Panc1 (cell line): Measurements from ENCODE around the gene STK4. TPM values are rescaled to one million over a fixed set of nuclear protein-coding genes. Genes with fewer than 3 reads are reported as not detected.

ENCODE experiments used
- ATAC-seq: fragments of 200-7000 bp; cut with Tn5 transposase; 2 replicates; pipeline ENCODE4 v1.9.1; 2020; ENCODE audit warnings: mild to moderate bottlenecking, moderate library complexity
- BruUV-seq: library from RNA; stranded (reverse); fragments of 400-500 nt; replicated peaks from 2 replicates; lab custom pipeline; 2021; lab: Mats Ljungman, UMichigan
- CTCF ChIA-PET: fragments of 300-600 bp; sonication (Branson Sonifier 250); formaldehyde crosslinking; loops from one replicate; lab custom pipeline; 2022; ENCODE audit warnings: antibody characterized with exemption; lab: Charles Lee
- POLR2A ChIA-PET: fragments of 300-600 bp; sonication (Branson Sonifier 250); formaldehyde crosslinking; loops from one replicate; lab custom pipeline; 2022; ENCODE audit warnings: antibody characterized with exemption; lab: Charles Lee
- DNase-seq: peaks from one replicate; pipeline ENCODE4 v3.0.0-alpha.2; 2010; ENCODE audit warnings: low read depth, low spot score
- H3K27ac ChIP-seq: 2 replicates; pipeline ENCODE4 v1.5.1; 2011; ENCODE audit warnings: mild to moderate bottlenecking, low read length, inconsistent platforms
- H3K27me3 ChIP-seq: fragments of 200-500 bp; sonication (Bioruptor generic); 2 replicates; pipeline ENCODE4 v1.6.0; 2014; ENCODE audit warnings: low read length, inconsistent platforms; ENCODE audit not compliant: control insufficient read depth, insufficient read depth
- H3K36me3 ChIP-seq: fragments of 200-500 bp; sonication (Bioruptor generic); 2 replicates; pipeline ENCODE4 v1.5.1; 2014; ENCODE audit warnings: inconsistent platforms, mild to moderate bottlenecking, low read length, moderate library complexity; ENCODE audit not compliant: control insufficient read depth, insufficient read depth
- H3K4me1 ChIP-seq: 2 replicates; pipeline ENCODE4 v1.5.1; 2011; ENCODE audit warnings: inconsistent platforms, mild to moderate bottlenecking, low read length, moderate library complexity; ENCODE audit not compliant: control insufficient read depth, insufficient read depth
- H3K4me3 ChIP-seq, 2 experiments: 2 replicates each; pipeline ENCODE4 v1.5.1; 2011 to 2012; ENCODE audit warnings: low read depth in 2 of 2, low read length in 2 of 2, mild to moderate bottlenecking in 2 of 2, inconsistent platforms in 1 of 2, moderate library complexity in 1 of 2
- H3K9me3 ChIP-seq: fragments of 200-500 bp; sonication (Bioruptor generic); 2 replicates; pipeline ENCODE4 v1.5.1; 2014; ENCODE audit warnings: low read depth, mild to moderate bottlenecking, inconsistent platforms, low read length, moderate library complexity; ENCODE audit not compliant: control insufficient read depth, insufficient read depth
- CTCF ChIP-seq: fragments of 450-650 bp; IDR thresholded peaks from 2 replicates; pipeline ENCODE4 v1.5.1; 2017; ENCODE audit warnings: mild to moderate bottlenecking
- POLR2AphosphoS5 ChIP-seq: IDR thresholded peaks from 2 replicates; pipeline ENCODE4 v1.6.1; 2012; ENCODE audit warnings: mild to moderate bottlenecking, low read depth, low read length, moderate library complexity
- REST ChIP-seq, 2 experiments: IDR thresholded peaks; 2 replicates each; pipeline ENCODE4 v1.6.1; 2011 to 2012; ENCODE audit warnings: low read depth in 2 of 2, control low read depth in 1 of 2, low read length in 1 of 2, mild to moderate bottlenecking in 1 of 2, moderate library complexity in 1 of 2; ENCODE audit not compliant: insufficient read depth in 1 of 2
- SIN3A ChIP-seq: IDR thresholded peaks from 2 replicates; pipeline ENCODE4 v1.6.1; 2012; ENCODE audit warnings: low read depth, mild to moderate bottlenecking, low read length, moderate library complexity, borderline replicate concordance; ENCODE audit not compliant: insufficient read depth
- TCF7L2 ChIP-seq: IDR thresholded peaks from 2 replicates; pipeline ENCODE4 v1.6.1; 2011; ENCODE audit warnings: mild to moderate bottlenecking, low read depth, low read length, inconsistent platforms
- in situ Hi-C: cut with HindIII; loops from 2 replicates; pipeline ENCODE4 v1.10.0; 2016; ENCODE audit warnings: low sequenced_read_pairs, low pct_unique_long_range_greater_than_20kb
- intact Hi-C: fragments of 100-400 bp; cut with micrococcal nuclease; formaldehyde crosslinking; loops from one replicate; pipeline ENCODE4 v1.10.0; 2022; ENCODE audit not compliant: unreplicated experiment
- total RNA-seq: library from RNA; stranded (reverse); gene quantifications from one replicate; pipeline ENCODE4 v1.2.1, GENCODE V29; 2021; ENCODE audit not compliant: unreplicated experiment

The STK4 gene
- total RNA-seq, 1 experiment from 2014 or later = 50.2 TPM

- TF ChIP-seq POLR2AphosphoS5 (no peak), CTCF (no peak), TCF7L2 (no peak), SIN3A (no peak), REST (IDR thresholded peaks at IDR 0.05; ENCODE audit: insufficient read depth in 1 of 2, low read depth in 2 of 2, low read length in 1 of 2) (no peak)
- intact Hi-C loops (no loop called here), in situ Hi-C loops (no loop called here)
- BruUV-seq = no TSS peak
- CTCF ChIA-PET = no interaction called here
- no peaks in the 10 kb centered on the region for H3K9me3 ChIP-seq
- POLR2A ChIA-PET = no interaction called here
- DNase-seq (no peak), ATAC-seq (no peak)
- H3K27ac ChIP-seq = no peak overlapping the region
- H3K4me3 ChIP-seq = no peak overlapping the region
- H3K4me1 ChIP-seq = no peaks in the 10 kb centered on the region; the same call in none of the 2 replicates
- no peaks in the 10 kb centered on the region for H3K36me3 ChIP-seq
- no peaks in the 10 kb centered on the region for H3K27me3 ChIP-seq
Measured at GRCh38 chr20:45064812-45065211, 98.5 kb downstream of the STK4 start.

GRCh38 chr20:45066372-45066771 is 100.1 kb downstream of the STK4 start:
- H3K4me1 ChIP-seq = no peaks in the 10 kb centered on the region; the same call in 1 of the 2 replicates
- H3K36me3 ChIP-seq = no peaks in the 10 kb centered on the region
- H3K27me3 ChIP-seq = no peaks in the 10 kb centered on the region
- ATAC-seq = no peak
- TF ChIP-seq POLR2AphosphoS5 (no peak), CTCF (no peak), TCF7L2 (no peak), SIN3A (no peak), REST (IDR thresholded peaks at IDR 0.05; ENCODE audit: insufficient read depth in 1 of 2, low read depth in 2 of 2, low read length in 1 of 2) (no peak)
- POLR2A ChIA-PET = no interaction called here
- no peak overlapping the region for H3K4me3 ChIP-seq
- no TSS peak for BruUV-seq
- no peak for DNase-seq
- no peak overlapping the region for H3K27ac ChIP-seq
- CTCF ChIA-PET = no interaction called here
- in situ Hi-C loops = no loop called here
- no peaks in the 10 kb centered on the region for H3K9me3 ChIP-seq
- intact Hi-C loops = no loop called here
